H1 (cell line): Measurements from ENCODE around the gene SPON2. TPM values are rescaled to one million over a fixed set of nuclear protein-coding genes. Genes with fewer than 3 reads are reported as not detected.

Source experiments
- CTCF ChIA-PET: fragments of 300-600 bp; sonication (Branson Sonifier 250); formaldehyde crosslinking; loops from one replicate; lab custom pipeline; 2021; ENCODE audit not compliant: partially characterized antibody; lab: Charles Lee
- POLR2A ChIA-PET: fragments of 300-600 bp; sonication (Branson Sonifier 250); formaldehyde crosslinking; loops from one replicate; lab custom pipeline; 2021; ENCODE audit warnings: inconsistent platforms; ENCODE audit not compliant: partially characterized antibody; lab: Charles Lee
- DNase-seq, 2 experiments: peaks; one replicate each; pipeline versions ENCODE4 v3.0.0 to v3.0.0-alpha.2; 2010 to 2022; ENCODE audit warnings: low spot score in 2 of 2, low read depth in 1 of 2, mixed read lengths in 1 of 2
- FAIRE-seq: peaks from 2 replicates; lab custom pipeline; 2011; peaks lifted over from hg19 to GRCh38; lab: Jason Lieb, UNC
- H2AFZ ChIP-seq: 2 replicates; pipeline ENCODE4 v1.8.1; 2012; ENCODE audit warnings: low read length, inconsistent platforms
- H2AK5ac ChIP-seq: 2 replicates; pipeline ENCODE4 v1.6.1; 2013; ENCODE audit warnings: low read depth, low read length
- H2BK120ac ChIP-seq: replicated peaks from 2 replicates; pipeline ENCODE3; 2013; ENCODE audit warnings: low read depth, low read length, inconsistent platforms
- H2BK12ac ChIP-seq: 2 replicates; pipeline ENCODE4 v1.6.1; 2013; ENCODE audit warnings: low read depth, low read length
- H2BK15ac ChIP-seq: 2 replicates; pipeline ENCODE4 v1.6.1; 2013; ENCODE audit warnings: low read length
- H2BK20ac ChIP-seq: 2 replicates; pipeline ENCODE4 v1.6.1; 2013; ENCODE audit warnings: low read length
- H2BK5ac ChIP-seq: 2 replicates; pipeline ENCODE4 v1.6.1; 2013; ENCODE audit warnings: low read depth, low read length
- H3K14ac ChIP-seq: 2 replicates; pipeline ENCODE4 v1.6.1; 2013; ENCODE audit warnings: inconsistent platforms; ENCODE audit not compliant: insufficient read length
- H3K18ac ChIP-seq: 2 replicates; pipeline ENCODE4 v1.6.1; 2013; ENCODE audit warnings: low read length; ENCODE audit errors: extremely low read depth
- H3K23ac ChIP-seq: 2 replicates; pipeline ENCODE4 v1.6.1; 2013; ENCODE audit warnings: inconsistent platforms; ENCODE audit not compliant: insufficient read length
- H3K23me2 ChIP-seq: 2 replicates; pipeline ENCODE4 v1.6.1; 2013; ENCODE audit warnings: low read depth, low read length
- H3K27ac ChIP-seq: 2 replicates; pipeline ENCODE4 v1.6.1; 2011; ENCODE audit warnings: low read depth, low read length, inconsistent platforms
- H3K27me3 ChIP-seq, 4 experiments: replicated peaks in 1 of 4; 1 replicate in 1 of 4; 2 replicates in 3 of 4; pipeline versions ENCODE4 v1.6.1 to v1.8.1; 2011 to 2013; ENCODE audit warnings: low read length in 3 of 4, mild to moderate bottlenecking in 3 of 4, inconsistent platforms in 2 of 4, mixed read lengths in 2 of 4, moderate library complexity in 1 of 4; ENCODE audit not compliant: control insufficient read depth in 3 of 4, insufficient read depth in 3 of 4; ENCODE audit errors: extremely low read depth in 1 of 4
- H3K36me3 ChIP-seq, 4 experiments: 2 replicates each; pipeline versions ENCODE4 v1.6.1 to v1.8.1; 2011 to 2013; ENCODE audit warnings: mild to moderate bottlenecking in 4 of 4, low read length in 3 of 4, moderate library complexity in 2 of 4, control low read depth in 1 of 4, inconsistent platforms in 1 of 4; ENCODE audit not compliant: insufficient read depth in 4 of 4, control insufficient read depth in 2 of 4
- H3K4ac ChIP-seq: replicated peaks from 2 replicates; pipeline ENCODE3; 2013; ENCODE audit warnings: low read length, low read depth, mixed read lengths, inconsistent platforms; ENCODE audit not compliant: insufficient read length
- H3K4me1 ChIP-seq, 4 experiments: replicated peaks in 1 of 4; 1 replicate in 1 of 4; 2 replicates in 3 of 4; pipeline versions ENCODE4 v1.6.1 to v1.8.1; 2011 to 2013; ENCODE audit warnings: low read length in 3 of 4, inconsistent platforms in 2 of 4, mixed read lengths in 1 of 4; ENCODE audit not compliant: insufficient read depth in 4 of 4, control insufficient read depth in 3 of 4
- H3K4me2 ChIP-seq, 2 experiments: 2 replicates each; pipeline versions ENCODE4 v1.6.1 to v1.8.1; 2011 to 2013; ENCODE audit warnings: low read depth in 2 of 2, low read length in 2 of 2, control low read depth in 1 of 2, inconsistent platforms in 1 of 2, mild to moderate bottlenecking in 1 of 2; ENCODE audit not compliant: insufficient read depth in 1 of 2
- H3K4me3 ChIP-seq, 4 experiments: fragments of 200-600, 300-600 bp in 1 of 4; sonication (generic), shearing (Covaris generic), sonication (Bioruptor Twin) in 1 of 4; 2 replicates each; pipeline versions ENCODE4 v1.5.1 to v1.8.1; 2011 to 2016; ENCODE audit warnings: low read length in 4 of 4, low read depth in 3 of 4, control low read depth in 2 of 4, inconsistent platforms in 2 of 4, mild to moderate bottlenecking in 2 of 4, mixed read lengths in 1 of 4, moderate library complexity in 1 of 4; ENCODE audit not compliant: insufficient read depth in 2 of 4; ENCODE audit errors: extremely low read depth in 1 of 4
- H3K56ac ChIP-seq: replicated peaks from 2 replicates; pipeline ENCODE3; 2013; ENCODE audit warnings: low read depth, mild to moderate bottlenecking, mixed read lengths, low read length, inconsistent platforms; ENCODE audit not compliant: insufficient read length
- H3K79me1 ChIP-seq: 2 replicates; pipeline ENCODE4 v1.6.1; 2013; ENCODE audit warnings: low read depth, low read length, control low read depth
- H3K79me2 ChIP-seq, 2 experiments: 2 replicates each; pipeline versions ENCODE4 v1.6.1 to v1.8.1; 2012 to 2013; ENCODE audit warnings: low read length in 2 of 2, mild to moderate bottlenecking in 2 of 2, inconsistent platforms in 1 of 2; ENCODE audit not compliant: insufficient read depth in 2 of 2, control insufficient read depth in 1 of 2
- H3K9ac ChIP-seq, 4 experiments: replicated peaks in 1 of 4; 1 replicate in 1 of 4; 2 replicates in 3 of 4; pipeline versions ENCODE4 v1.6.1 to v1.8.1; 2011 to 2013; ENCODE audit warnings: low read depth in 3 of 4, low read length in 3 of 4, control low read depth in 2 of 4, mild to moderate bottlenecking in 2 of 4, moderate library complexity in 2 of 4, inconsistent platforms in 1 of 4; ENCODE audit errors: extremely low read depth in 1 of 4
- H3K9me3 ChIP-seq, 2 experiments: 2 replicates each; pipeline versions ENCODE4 v1.6.1 to v1.8.1; 2012 to 2013; ENCODE audit warnings: mild to moderate bottlenecking in 2 of 2, moderate library complexity in 2 of 2, control low read depth in 1 of 2, inconsistent platforms in 1 of 2, low read depth in 1 of 2, low read length in 1 of 2, mixed read lengths in 1 of 2; ENCODE audit not compliant: insufficient read depth in 2 of 2
- H4K20me1 ChIP-seq, 2 experiments: replicated peaks in 1 of 2; 2 replicates each; pipeline versions ENCODE3 to v1.8.1; 2011 to 2013; ENCODE audit warnings: inconsistent platforms in 2 of 2, low read length in 2 of 2, mild to moderate bottlenecking in 1 of 2; ENCODE audit not compliant: insufficient read depth in 2 of 2, control insufficient read depth in 1 of 2
- H4K5ac ChIP-seq: 2 replicates; pipeline ENCODE4 v1.6.1; 2013; ENCODE audit warnings: low read length, low read depth, mixed read lengths, inconsistent platforms; ENCODE audit not compliant: insufficient read length
- H4K8ac ChIP-seq: 2 replicates; pipeline ENCODE4 v1.8.0; 2013; ENCODE audit warnings: mild to moderate bottlenecking, moderate library complexity, low read length, inconsistent platforms; ENCODE audit not compliant: insufficient read depth; ENCODE audit errors: extremely low read depth
- H4K91ac ChIP-seq: replicated peaks from 2 replicates; pipeline ENCODE3; 2013; ENCODE audit warnings: low read length, mixed read lengths, inconsistent platforms; ENCODE audit not compliant: insufficient read length
- ATF2 ChIP-seq: IDR thresholded peaks from 2 replicates; pipeline ENCODE4 v1.6.1; 2012; ENCODE audit warnings: low read length, inconsistent platforms
- BACH1 ChIP-seq: IDR thresholded peaks from 2 replicates; pipeline ENCODE4 v1.6.1; 2012; ENCODE audit warnings: low read length, improper control_type of control experiment
- CHD1 ChIP-seq: IDR thresholded peaks from 2 replicates; pipeline ENCODE4 v1.6.1; 2012; ENCODE audit warnings: low read depth, low read length, improper control_type of control experiment
- CREB1 ChIP-seq: IDR thresholded peaks from 2 replicates; pipeline ENCODE4 v1.6.1; 2012; ENCODE audit warnings: inconsistent platforms
- CTBP2 ChIP-seq: IDR thresholded peaks from 2 replicates; pipeline ENCODE4 v1.7.0; 2011; ENCODE audit warnings: borderline replicate concordance, mild to moderate bottlenecking, moderate library complexity, mixed read lengths, low read length; ENCODE audit not compliant: insufficient read depth, insufficient read length
- FOSL1 ChIP-seq: IDR thresholded peaks from 2 replicates; pipeline ENCODE4 v1.6.1; 2011; ENCODE audit warnings: mild to moderate bottlenecking, low read depth, low read length, moderate library complexity; ENCODE audit not compliant: insufficient read depth
- NANOG ChIP-seq: IDR thresholded peaks from 2 replicates; pipeline ENCODE4 v1.6.1; 2011; ENCODE audit warnings: low read length, low read depth, mild to moderate bottlenecking, inconsistent platforms; ENCODE audit not compliant: insufficient read depth, poor library complexity, severe bottlenecking
- POU5F1 ChIP-seq: IDR thresholded peaks from 2 replicates; pipeline ENCODE4 v1.6.1; 2011; ENCODE audit warnings: low read depth, mild to moderate bottlenecking, low read length, moderate library complexity
- RBBP5 ChIP-seq: IDR thresholded peaks from 2 replicates; pipeline ENCODE4 v1.7.1; 2012; ENCODE audit warnings: low read depth, mild to moderate bottlenecking, inconsistent platforms, low read length, moderate library complexity, borderline replicate concordance
- WGBS, 2 experiments: shearing (Covaris generic) in 1 of 2; methylation state at CpG; one replicate each; pipeline versions ENCODE4 v1.1.6 to v1.1.7; 2013 to 2015; ENCODE audit warnings: low lambda C conversion rate in 2 of 2, mixed read lengths in 2 of 2, inconsistent platforms in 1 of 2, low coverage in 1 of 2, missing lambda C conversion rate in 1 of 2; ENCODE audit not compliant: insufficient replicate concordance in 2 of 2, insufficient coverage in 1 of 2, insufficient read length in 1 of 2; ENCODE audit errors: extremely low coverage in 1 of 2, missing lambda C conversion rate in 1 of 2; 5-methylcytosine and 5-hydroxymethylcytosine counted together
- polyA plus RNA-seq, 7 experiments: library from polyadenylated mRNA; depleted of rRNA in 3 of 7; stranded (reverse) in 5 of 7; unstranded in 2 of 7; fragments of >200 nt in 5 of 7; fragments of 200-250 nt in 2 of 7; gene quantifications; 1 replicate in 5 of 7; 2 replicates in 1 of 7; 4 replicates in 1 of 7; pipeline versions ENCODE4 v1.2.1 to v1.2.3, GENCODE V29; 2011 to 2013; ENCODE audit warnings: missing spikeins in 2 of 7, mixed read lengths in 2 of 7
- total RNA-seq: library from RNA; stranded (reverse); fragmentation: NEBNext Ultra II Directional; extraction: Animal tissue kit (Norgen Biotek cat#: 25700); gene quantifications from 2 replicates; pipeline ENCODE4 v1.2.1, GENCODE V29; 2021
- TF ChIP-seq, protein P1 (sequence below), 3 experiments: IDR thresholded peaks; 1 replicate in 2 of 3; 2 replicates in 1 of 3; pipeline versions ENCODE4 v1.5.1 to v1.6.1; 2011; ENCODE audit warnings: low read length in 3 of 3, mild to moderate bottlenecking in 3 of 3, inconsistent platforms in 2 of 3, low read depth in 1 of 3, moderate library complexity in 1 of 3; ENCODE audit not compliant: insufficient read depth in 1 of 3; ENCODE audit errors: control extremely low read depth in 1 of 3

SPON2 gene
- total and polyA plus RNA-seq, 2 of the 8 experiments (the other 6 are each of a cell fraction or from before 2014, with no cell fraction given), result 2.8 to 3.2 TPM

GRCh38 chr4:1191621-1192020, 19.2 kb upstream of the SPON2 start:
- no peak overlapping the region for H3K4me2 ChIP-seq
- ChIA-PET POLR2A (interaction anchor here (1.2 kb wide), 1 partner anchor 20 kb away, joined by 4 read pairs; the partner anchor contains the start of gene SPON2), CTCF (interaction anchor here (1.0 to 1.6 kb wide), 3 partner anchors 22 to 65 kb away, joined by 3 read pairs; no protein-coding TSS in a partner anchor)
- no peak overlapping the region for H4K91ac ChIP-seq
- H3K4me1 ChIP-seq, result no peaks in the 10 kb centered on the region
- no peak overlapping the region for H2AFZ ChIP-seq
- H4K5ac ChIP-seq, result no peak overlapping the region
- H2AK5ac ChIP-seq, result no peak overlapping the region
- H2BK12ac ChIP-seq, result no peak overlapping the region
- H3K56ac ChIP-seq, result no peak overlapping the region
- H3K4me3 ChIP-seq, result no peak overlapping the region
- no peaks in the 10 kb centered on the region for H3K79me2 ChIP-seq
- no peak overlapping the region for H2BK5ac ChIP-seq
- H2BK120ac ChIP-seq, result no peak overlapping the region
- no peak overlapping the region for H2BK15ac ChIP-seq
- no peaks in the 10 kb centered on the region; a peak in 2 of 7 replicates for H3K27me3 ChIP-seq
- H3K9me3 ChIP-seq, result no peaks in the 10 kb centered on the region
- H3K4ac ChIP-seq, result no peak overlapping the region
- no peak overlapping the region for H3K14ac ChIP-seq
- H3K27ac ChIP-seq, result no peak overlapping the region
- no peak overlapping the region for H4K8ac ChIP-seq
- DNase-seq, result no peak
- 82% methylated on average over 5 of the region's 5 CpGs; no CpG with 5 or more reads in 1 of the 2 experiments for WGBS, 2 experiments
- no peak for FAIRE-seq
- H3K36me3 ChIP-seq, result no peaks in the 10 kb centered on the region
- no peak overlapping the region for H3K18ac ChIP-seq
- no peak overlapping the region for H3K23ac ChIP-seq
- no peaks in the 10 kb centered on the region for H3K23me2 ChIP-seq
- no peak overlapping the region for H3K9ac ChIP-seq
- H2BK20ac ChIP-seq, result no peak overlapping the region
- H4K20me1 ChIP-seq, result no peaks in the 10 kb centered on the region
- H3K79me1 ChIP-seq, result no peaks in the 10 kb centered on the region
- TF ChIP-seq CTBP2 (no peak), POU5F1 (no peak), RBBP5 (no peak), CREB1 (no peak), NANOG (no peak), CHD1 (no peak), ATF2 (no peak), BACH1 (no peak), FOSL1 (no peak)
- TF ChIP-seq, protein P1, sequence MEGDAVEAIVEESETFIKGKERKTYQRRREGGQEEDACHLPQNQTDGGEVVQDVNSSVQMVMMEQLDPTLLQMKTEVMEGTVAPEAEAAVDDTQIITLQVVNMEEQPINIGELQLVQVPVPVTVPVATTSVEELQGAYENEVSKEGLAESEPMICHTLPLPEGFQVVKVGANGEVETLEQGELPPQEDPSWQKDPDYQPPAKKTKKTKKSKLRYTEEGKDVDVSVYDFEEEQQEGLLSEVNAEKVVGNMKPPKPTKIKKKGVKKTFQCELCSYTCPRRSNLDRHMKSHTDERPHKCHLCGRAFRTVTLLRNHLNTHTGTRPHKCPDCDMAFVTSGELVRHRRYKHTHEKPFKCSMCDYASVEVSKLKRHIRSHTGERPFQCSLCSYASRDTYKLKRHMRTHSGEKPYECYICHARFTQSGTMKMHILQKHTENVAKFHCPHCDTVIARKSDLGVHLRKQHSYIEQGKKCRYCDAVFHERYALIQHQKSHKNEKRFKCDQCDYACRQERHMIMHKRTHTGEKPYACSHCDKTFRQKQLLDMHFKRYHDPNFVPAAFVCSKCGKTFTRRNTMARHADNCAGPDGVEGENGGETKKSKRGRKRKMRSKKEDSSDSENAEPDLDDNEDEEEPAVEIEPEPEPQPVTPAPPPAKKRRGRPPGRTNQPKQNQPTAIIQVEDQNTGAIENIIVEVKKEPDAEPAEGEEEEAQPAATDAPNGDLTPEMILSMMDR (IDR thresholded peaks at IDR 0.05; ENCODE audit: control extremely low read depth in 1 of 3, insufficient read depth in 1 of 3, low read depth in 1 of 3, low read length in 3 of 3), result no peak
